NCI-H1092 (cell line): ENCODE measurements around the gene ZCCHC2.

Experiments
- DNase-seq: peaks from one replicate; lab custom pipeline; 2025; lab: John Stamatoyannopoulos, UW

Gene ZCCHC2

DNA sequence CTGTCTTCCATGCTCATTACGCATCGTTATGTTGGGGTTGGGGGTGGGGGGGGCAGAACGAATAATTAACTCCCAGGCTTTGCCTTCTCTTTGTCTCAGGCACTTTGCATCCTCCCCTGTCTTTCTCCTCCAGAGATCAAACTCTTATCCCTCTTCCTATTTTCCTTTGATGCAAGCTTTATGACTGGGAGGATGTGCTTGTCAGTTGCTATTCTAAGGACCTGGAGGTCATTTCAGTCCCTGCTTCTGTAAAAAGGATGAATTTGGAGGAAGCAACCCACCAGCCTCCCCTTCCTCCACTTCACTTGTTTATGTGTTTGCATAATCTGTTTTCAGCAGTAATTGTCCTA is 87.5 kb downstream of the ZCCHC2 start:
- no peak for DNase-seq

- no peak for DNase-seq
Observed at GRCh38 chr18:62610701-62611411, 88.0 kb downstream of the ZCCHC2 start.

- no peak for DNase-seq
Observed at GRCh38 chr18:62611453-62612288, 88.8 kb downstream of the ZCCHC2 start.

DNA sequence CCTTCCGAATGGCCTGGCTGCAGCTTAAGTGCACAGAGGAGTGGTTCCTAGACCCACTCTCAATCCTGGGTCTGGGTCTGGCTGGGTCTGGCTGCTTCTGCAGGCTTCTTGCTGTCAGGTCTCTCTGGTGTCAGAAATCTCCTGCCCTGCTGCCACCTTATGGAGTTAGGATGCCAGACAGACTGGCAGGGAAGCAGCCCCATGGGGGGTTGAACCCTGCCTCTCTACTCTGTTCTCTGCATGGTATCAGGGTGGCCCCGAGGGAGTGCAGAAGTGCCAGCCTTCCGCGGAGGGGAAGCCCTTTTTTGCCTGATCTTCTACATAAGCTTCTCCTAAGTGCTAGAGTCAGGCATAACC is 89.4 kb downstream of the ZCCHC2 start:
- DNase-seq: no peak

GRCh38 chr18:62612776-62613175 is 90.0 kb downstream of the ZCCHC2 start:
- no peak for DNase-seq

- no peak for DNase-seq
Observed at GRCh38 chr18:62614494-62614893, 91.7 kb downstream of the ZCCHC2 start.

GRCh38 chr18:62616331-62616805 is 93.5 kb downstream of the ZCCHC2 start:
- no peak for DNase-seq

- DNase-seq: no peak
Observed at GRCh38 chr18:62617793-62618591, 95.2 kb downstream of the ZCCHC2 start.

- no peak for DNase-seq
Observed at GRCh38 chr18:62618735-62619134, 95.9 kb downstream of the ZCCHC2 start.

GRCh38 chr18:62621546-62621945 is 98.7 kb downstream of the ZCCHC2 start:
- no peak for DNase-seq

GRCh38 chr18:62625019-62625418 is 102.2 kb downstream of the ZCCHC2 start:
- no peak for DNase-seq
